ENCODE measurements around the gene GARNL3. TPM values are rescaled to one million over a fixed set of nuclear protein-coding genes. Genes with fewer than 3 reads are reported as not detected.
A peak's percentile ranks its signal among the peaks of the same experiment; 100 is the strongest.

GARNL3 gene
- total and polyA plus RNA-seq, 3 experiments from 2014 or later, result 0.25 to 3.5 (median 2.5) TPM

DNA sequence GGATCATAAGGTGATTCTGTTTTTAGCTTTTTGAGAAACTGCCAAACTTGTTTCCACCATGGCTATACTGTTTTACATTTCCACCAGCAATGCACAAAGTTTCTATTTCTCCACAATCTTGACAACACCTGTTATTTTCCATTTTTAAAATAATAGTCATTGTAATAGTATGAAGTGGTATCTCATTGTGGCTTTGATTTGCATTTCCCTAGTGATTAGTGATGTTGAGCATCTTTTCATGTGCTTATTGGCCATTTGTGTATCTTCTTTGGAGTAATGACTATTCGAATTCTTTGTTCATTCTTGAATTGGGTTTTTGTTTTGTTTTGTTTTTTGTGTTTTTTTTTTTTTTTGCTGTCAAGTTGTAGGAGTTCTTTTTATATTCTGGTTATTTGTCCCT is 4.9 kb downstream of the GARNL3 start:
- Mint-ChIP-seq H3K4me1 (no peaks in the 10 kb centered on the region), H3K9me3 (no peaks in the 10 kb centered on the region), H3K4me3 (no peak overlapping the region), H3K27ac (no peak overlapping the region), H3K36me3 (no peaks in the 10 kb centered on the region), H3K27me3 (peaks cover 2 to 7% of the 10 kb centered on the region in 2 donors)
- Histone ChIP-seq H3K9me3 (ENCODE audit: low read length) (no peaks in the 10 kb centered on the region), H3K27ac (ENCODE audit: low read depth, low read length) (no peak overlapping the region), H3K4me3 (ENCODE audit: low read length) (no peak overlapping the region), H3K4me1 (ENCODE audit: insufficient read depth, low read length) (no peaks in the 10 kb centered on the region), H3K27me3 (ENCODE audit: insufficient read depth, low read length, poor library complexity, severe bottlenecking) (no peaks in the 10 kb centered on the region), H3K36me3 (ENCODE audit: insufficient read depth, low read length) (no peaks in the 10 kb centered on the region)
- POLR2A ChIA-PET, result no interaction called here
- CTCF ChIA-PET, result no interaction called here
- no peak for DNase-seq

DNA sequence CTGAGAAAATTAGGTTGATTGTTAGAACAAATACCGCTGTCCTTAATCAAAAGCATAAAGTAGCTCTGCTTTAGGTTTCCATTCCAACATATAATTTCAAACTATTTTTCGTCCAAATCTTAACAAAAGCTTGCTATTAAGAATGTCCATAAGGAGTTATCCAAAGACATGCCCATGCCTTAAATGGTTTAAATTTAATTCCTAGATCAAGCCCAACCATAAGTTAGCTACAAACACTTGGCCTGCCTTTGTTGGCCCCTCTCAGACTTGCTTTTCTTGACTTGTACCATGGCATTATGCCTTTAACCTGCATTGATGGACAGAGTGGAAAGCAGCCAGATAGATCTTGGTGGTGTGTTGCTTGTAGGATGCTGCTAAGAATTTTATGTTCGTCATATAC is 8.8 kb downstream of the GARNL3 start:
- H3K4me3 ChIP-seq (ENCODE audit: low read length), result no peak overlapping the region
- H3K9me3 ChIP-seq (ENCODE audit: low read length), result no peaks in the 10 kb centered on the region
- Mint-ChIP-seq H3K27ac (no peak overlapping the region), H3K27me3 (peaks cover 2 to 9% of the 10 kb centered on the region in 2 donors), H3K9me3 (no peaks in the 10 kb centered on the region), H3K4me3 (no peak overlapping the region), H3K4me1 (no peaks in the 10 kb centered on the region), H3K36me3 (no peaks in the 10 kb centered on the region)
- no peaks in the 10 kb centered on the region for H3K4me1 ChIP-seq (ENCODE audit: insufficient read depth, low read length)
- no peak for DNase-seq
- H3K27ac ChIP-seq (ENCODE audit: low read depth, low read length), result no peak overlapping the region
- CTCF ChIA-PET, result no interaction called here
- no peaks in the 10 kb centered on the region for H3K27me3 ChIP-seq (ENCODE audit: insufficient read depth, low read length, poor library complexity, severe bottlenecking)
- no peaks in the 10 kb centered on the region for H3K36me3 ChIP-seq (ENCODE audit: insufficient read depth, low read length)
- POLR2A ChIA-PET, result no interaction called here

DNA sequence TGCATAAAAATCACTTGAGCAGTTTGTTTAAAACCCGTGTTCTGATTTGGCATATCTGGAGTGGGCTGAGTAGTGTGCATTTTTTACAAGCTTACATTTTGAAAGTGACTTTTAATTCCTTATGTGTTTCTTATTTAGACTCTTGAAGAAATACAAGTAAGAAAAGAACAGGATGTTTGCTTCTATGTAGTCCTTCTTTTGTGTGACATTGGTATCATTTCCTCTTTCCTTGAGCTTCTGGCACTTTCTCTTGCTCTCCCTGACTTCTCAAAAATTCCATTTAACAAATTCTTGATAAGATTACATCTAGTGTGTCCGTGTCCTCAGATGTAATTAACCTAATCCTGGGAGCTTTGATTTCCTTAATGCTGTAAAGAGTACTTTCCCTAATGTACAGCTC is 12.5 kb downstream of the GARNL3 start:
- ChIA-PET CTCF (no interaction called here), POLR2A (no interaction called here)
- H3K36me3 Mint-ChIP-seq, result peaks cover 0 to 5% (median 4%) of the 10 kb centered on the region in 3 donors
- no peaks in the 10 kb centered on the region for H3K9me3 ChIP-seq (ENCODE audit: low read length)
- no peak for DNase-seq
- H3K27me3 Mint-ChIP-seq, result peaks cover 3 to 8% of the 10 kb centered on the region in 2 donors
- no peaks in the 10 kb centered on the region for H3K4me1 ChIP-seq (ENCODE audit: insufficient read depth, low read length)
- no peak overlapping the region for H3K27ac Mint-ChIP-seq
- H3K4me3 Mint-ChIP-seq, result no peak overlapping the region
- no peaks in the 10 kb centered on the region for H3K4me1 Mint-ChIP-seq
- H3K27ac ChIP-seq (ENCODE audit: low read depth, low read length), result no peak overlapping the region
- no peaks in the 10 kb centered on the region for H3K27me3 ChIP-seq (ENCODE audit: insufficient read depth, low read length, poor library complexity, severe bottlenecking)
- H3K9me3 Mint-ChIP-seq, result no peaks in the 10 kb centered on the region
- H3K4me3 ChIP-seq (ENCODE audit: low read length), result no peak overlapping the region
- no peaks in the 10 kb centered on the region for H3K36me3 ChIP-seq (ENCODE audit: insufficient read depth, low read length)

DNA sequence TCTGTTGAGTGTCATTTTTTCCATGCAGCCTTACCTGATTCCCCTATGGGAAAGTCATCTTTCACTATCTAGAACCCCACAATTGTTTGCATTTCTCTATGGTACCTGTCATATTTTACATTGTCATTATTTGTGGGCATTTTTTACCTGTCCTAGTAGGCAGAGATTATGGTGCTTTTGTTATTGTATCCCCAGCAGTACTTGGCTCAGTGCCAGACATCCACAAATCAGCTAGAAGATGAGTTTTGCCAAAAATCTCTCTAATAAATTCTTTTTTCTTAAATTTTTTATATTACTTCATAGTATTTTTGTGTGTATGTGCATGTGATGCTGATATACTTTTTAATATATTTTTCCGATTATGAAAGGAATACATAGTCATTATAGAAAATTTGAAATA is 13.2 kb downstream of the GARNL3 start:
- Mint-ChIP-seq H3K27me3 (peaks cover 3 to 8% of the 10 kb centered on the region in 2 donors), H3K36me3 (peaks cover 0 to 5% (median 4%) of the 10 kb centered on the region in 3 donors), H3K27ac (no peak overlapping the region), H3K4me1 (no peaks in the 10 kb centered on the region), H3K9me3 (no peaks in the 10 kb centered on the region), H3K4me3 (no peak overlapping the region)
- no peaks in the 10 kb centered on the region for H3K27me3 ChIP-seq (ENCODE audit: insufficient read depth, low read length, poor library complexity, severe bottlenecking)
- H3K4me3 ChIP-seq (ENCODE audit: low read length), result no peak overlapping the region
- H3K4me1 ChIP-seq (ENCODE audit: insufficient read depth, low read length), result no peaks in the 10 kb centered on the region
- H3K36me3 ChIP-seq (ENCODE audit: insufficient read depth, low read length), result no peaks in the 10 kb centered on the region
- H3K9me3 ChIP-seq (ENCODE audit: low read length), result no peaks in the 10 kb centered on the region
- no peak for DNase-seq
- H3K27ac ChIP-seq (ENCODE audit: low read depth, low read length), result no peak overlapping the region
- ChIA-PET POLR2A (no interaction called here), CTCF (no interaction called here)

DNA sequence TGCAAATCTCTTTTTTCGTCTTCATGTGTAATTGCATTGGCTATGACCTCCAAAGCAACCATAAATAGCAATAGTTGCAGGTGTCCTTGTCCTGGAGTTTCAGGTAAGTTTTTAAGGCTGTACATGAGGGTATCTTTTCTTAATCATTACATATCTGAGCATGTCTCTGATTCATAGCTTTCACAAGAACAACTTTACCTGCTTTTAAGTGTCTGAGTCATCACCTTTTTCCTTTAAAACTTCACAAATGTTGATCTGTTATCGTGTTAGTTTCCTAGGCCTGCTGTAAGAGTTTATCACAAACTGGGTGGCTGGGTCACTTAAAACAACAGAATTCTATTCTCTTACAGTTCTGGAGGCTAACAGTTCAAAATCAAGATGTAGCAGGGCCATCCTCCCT is 13.8 kb downstream of the GARNL3 start:
- no peaks in the 10 kb centered on the region for H3K9me3 ChIP-seq (ENCODE audit: low read length)
- H3K27me3 Mint-ChIP-seq, result peaks cover 3 to 8% of the 10 kb centered on the region in 2 donors
- no peaks in the 10 kb centered on the region for H3K27me3 ChIP-seq (ENCODE audit: insufficient read depth, low read length, poor library complexity, severe bottlenecking)
- no peak overlapping the region for H3K27ac ChIP-seq (ENCODE audit: low read depth, low read length)
- H3K4me3 Mint-ChIP-seq, result no peak overlapping the region
- no peak overlapping the region for H3K27ac Mint-ChIP-seq
- H3K4me1 Mint-ChIP-seq, result no peaks in the 10 kb centered on the region
- POLR2A ChIA-PET, result no interaction called here
- peaks cover 0 to 5% (median 4%) of the 10 kb centered on the region in 3 donors for H3K36me3 Mint-ChIP-seq
- no peak for DNase-seq
- no peaks in the 10 kb centered on the region for H3K36me3 ChIP-seq (ENCODE audit: insufficient read depth, low read length)
- no peaks in the 10 kb centered on the region for H3K9me3 Mint-ChIP-seq
- CTCF ChIA-PET, result no interaction called here
- no peak overlapping the region for H3K4me3 ChIP-seq (ENCODE audit: low read length)
- H3K4me1 ChIP-seq (ENCODE audit: insufficient read depth, low read length), result no peaks in the 10 kb centered on the region

DNA sequence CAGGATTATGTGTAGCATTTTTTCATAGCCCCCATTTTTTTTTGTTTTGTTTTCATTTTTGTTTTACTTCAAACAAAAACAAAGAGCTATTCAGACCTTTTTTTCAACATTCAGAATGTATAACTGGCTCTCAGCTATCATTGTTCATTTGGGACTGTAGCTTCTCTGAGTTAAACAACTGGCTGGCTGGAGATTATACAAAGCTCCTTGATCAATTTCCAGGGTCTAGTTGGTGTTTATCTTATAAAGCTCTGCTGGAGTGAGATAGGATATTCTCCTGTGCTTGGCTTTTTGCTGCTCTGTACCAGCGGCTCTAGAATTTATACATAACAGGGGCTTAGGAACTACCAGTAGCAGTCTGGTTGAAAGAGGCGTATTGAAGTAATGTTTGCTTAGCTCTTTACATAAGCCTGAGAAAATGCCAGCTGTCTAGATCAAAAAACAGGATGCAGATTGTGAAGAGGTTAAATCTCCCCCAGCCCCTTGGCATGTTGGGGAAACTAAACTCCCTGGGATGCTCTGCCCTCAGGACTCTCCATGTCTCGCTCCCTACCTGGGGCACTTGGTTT is 15.2 kb downstream of the GARNL3 start:
- no peaks in the 10 kb centered on the region for H3K27me3 ChIP-seq (ENCODE audit: insufficient read depth, low read length, poor library complexity, severe bottlenecking)
- no peak overlapping the region for H3K4me3 Mint-ChIP-seq
- H3K4me1 Mint-ChIP-seq, result no peaks in the 10 kb centered on the region
- no peaks in the 10 kb centered on the region for H3K9me3 ChIP-seq (ENCODE audit: low read length)
- peaks cover 0 to 5% (median 4%) of the 10 kb centered on the region in 3 donors for H3K36me3 Mint-ChIP-seq
- no peaks in the 10 kb centered on the region for H3K9me3 Mint-ChIP-seq
- no peak overlapping the region for H3K4me3 ChIP-seq (ENCODE audit: low read length)
- POLR2A ChIA-PET, result interaction anchor here (0.6 kb wide), 1 partner anchor 176 kb away, joined by 8 read pairs; no protein-coding TSS in a partner anchor
- H3K27ac Mint-ChIP-seq, result no peak overlapping the region
- no peaks in the 10 kb centered on the region for H3K4me1 ChIP-seq (ENCODE audit: insufficient read depth, low read length)
- DNase-seq, result no peak
- H3K27me3 Mint-ChIP-seq, result peaks cover 3 to 8% of the 10 kb centered on the region in 2 donors
- no peaks in the 10 kb centered on the region for H3K36me3 ChIP-seq (ENCODE audit: insufficient read depth, low read length)
- CTCF ChIA-PET, result no interaction called here
- H3K27ac ChIP-seq (ENCODE audit: low read depth, low read length), result no peak overlapping the region

DNA sequence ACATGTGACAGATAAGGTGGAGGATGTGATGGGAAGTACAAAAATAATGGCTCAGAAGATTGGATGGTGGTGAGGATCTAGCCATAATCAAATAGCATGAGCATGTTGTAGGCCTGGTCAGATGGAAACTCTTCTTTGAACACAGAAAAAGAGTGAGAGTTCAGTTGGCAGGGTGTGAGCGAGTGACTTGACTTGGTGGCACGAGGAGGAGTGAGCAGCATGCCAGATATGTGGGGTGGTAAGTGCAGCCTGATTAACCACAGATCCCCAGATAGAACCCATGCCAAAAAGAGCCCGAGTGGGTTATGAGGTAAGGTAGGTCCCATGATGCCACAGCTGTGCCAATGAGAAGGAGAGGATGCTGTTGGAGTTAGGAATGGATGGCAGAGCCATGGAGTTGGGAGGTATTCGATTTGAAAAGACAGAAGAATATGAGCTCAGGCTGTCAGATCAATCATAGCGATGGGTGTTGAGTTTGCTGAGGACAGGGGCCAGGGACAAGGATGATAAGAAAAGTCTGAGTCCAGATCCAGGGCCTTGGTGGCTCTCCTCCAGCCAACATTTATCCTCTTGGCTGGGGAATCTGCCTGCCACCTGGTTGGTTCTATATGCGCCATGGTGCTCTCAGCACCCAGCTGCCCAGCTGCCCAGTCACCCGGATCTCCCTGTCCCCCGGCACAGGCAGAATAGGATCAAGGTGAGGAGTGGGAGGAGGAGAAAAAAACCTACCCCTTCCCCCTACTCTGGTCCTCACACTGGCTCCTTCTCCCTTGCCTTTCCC is 16.5 kb downstream of the GARNL3 start:
- Mint-ChIP-seq H3K27me3 (peaks cover 3 to 8% of the 10 kb centered on the region in 2 donors), H3K4me3 (no peak overlapping the region), H3K36me3 (peaks cover 0 to 5% (median 4%) of the 10 kb centered on the region in 3 donors), H3K27ac (peak overlapping the region in 2 of 8 donors; percentile 15 to 37), H3K9me3 (no peaks in the 10 kb centered on the region), H3K4me1 (no peaks in the 10 kb centered on the region)
- Histone ChIP-seq H3K27ac (ENCODE audit: low read depth, low read length) (no peak overlapping the region), H3K9me3 (ENCODE audit: low read length) (no peaks in the 10 kb centered on the region), H3K4me3 (ENCODE audit: low read length) (no peak overlapping the region), H3K27me3 (ENCODE audit: insufficient read depth, low read length, poor library complexity, severe bottlenecking) (no peaks in the 10 kb centered on the region), H3K36me3 (ENCODE audit: insufficient read depth, low read length) (no peaks in the 10 kb centered on the region), H3K4me1 (ENCODE audit: insufficient read depth, low read length) (no peaks in the 10 kb centered on the region)
- ChIA-PET CTCF (no interaction called here), POLR2A (no interaction called here)
- DNase-seq, result no peak

DNA sequence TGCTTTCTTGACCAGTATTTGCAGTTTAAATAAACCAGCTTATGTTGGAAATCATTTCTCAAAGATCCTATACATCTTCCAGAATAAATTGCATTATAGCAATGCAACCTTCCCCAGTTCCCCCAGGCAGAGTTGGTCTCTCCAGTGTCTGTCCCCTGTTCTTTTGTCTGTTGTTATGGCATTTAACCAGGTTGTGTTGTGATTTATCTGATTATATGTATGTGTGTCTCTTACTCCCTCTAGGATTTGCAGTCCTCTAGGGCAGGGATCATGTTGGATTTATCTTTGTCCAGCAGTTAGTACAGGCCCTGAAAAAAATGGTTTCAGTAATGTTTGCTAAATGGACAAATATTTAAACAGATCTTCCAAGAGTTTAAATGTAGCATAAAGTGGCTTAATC is 17.3 kb downstream of the GARNL3 start:
- H3K36me3 Mint-ChIP-seq, result peaks cover 0 to 5% (median 4%) of the 10 kb centered on the region in 3 donors
- no peak overlapping the region for H3K4me3 Mint-ChIP-seq

More for the DNA sequence above, 17.3 kb downstream of the GARNL3 start:
- Histone ChIP-seq H3K27ac (ENCODE audit: low read depth, low read length) (no peak overlapping the region), H3K36me3 (ENCODE audit: insufficient read depth, low read length) (no peaks in the 10 kb centered on the region), H3K9me3 (ENCODE audit: low read length) (no peaks in the 10 kb centered on the region), H3K4me3 (ENCODE audit: low read length) (no peak overlapping the region), H3K4me1 (ENCODE audit: insufficient read depth, low read length) (no peaks in the 10 kb centered on the region), H3K27me3 (ENCODE audit: insufficient read depth, low read length, poor library complexity, severe bottlenecking) (no peaks in the 10 kb centered on the region)
- POLR2A ChIA-PET, result no interaction called here
- Mint-ChIP-seq H3K27ac (no peak overlapping the region), H3K9me3 (no peaks in the 10 kb centered on the region), H3K27me3 (peaks cover 7 to 8% of the 10 kb centered on the region in 2 donors), H3K4me1 (no peaks in the 10 kb centered on the region)
- CTCF ChIA-PET, result no interaction called here
- no peak for DNase-seq
